GM19351 (cell line): ENCODE data around the gene KIAA0930.

Experiments
- ATAC-seq: cut with Tn5 transposase; IDR thresholded peaks from one replicate; pipeline ENCODE4 v1.9.1; 2021; ENCODE audit warnings: mild to moderate bottlenecking, moderate library complexity; ENCODE audit not compliant: unreplicated experiment

KIAA0930 gene

GRCh38 chr22:45185718-45186514 lies 54.8 kb downstream of the KIAA0930 start:
- ATAC-seq = no peak

- ATAC-seq = no peak
Measured at GRCh38 chr22:45183974-45184373, 56.7 kb downstream of the KIAA0930 start.

DNA sequence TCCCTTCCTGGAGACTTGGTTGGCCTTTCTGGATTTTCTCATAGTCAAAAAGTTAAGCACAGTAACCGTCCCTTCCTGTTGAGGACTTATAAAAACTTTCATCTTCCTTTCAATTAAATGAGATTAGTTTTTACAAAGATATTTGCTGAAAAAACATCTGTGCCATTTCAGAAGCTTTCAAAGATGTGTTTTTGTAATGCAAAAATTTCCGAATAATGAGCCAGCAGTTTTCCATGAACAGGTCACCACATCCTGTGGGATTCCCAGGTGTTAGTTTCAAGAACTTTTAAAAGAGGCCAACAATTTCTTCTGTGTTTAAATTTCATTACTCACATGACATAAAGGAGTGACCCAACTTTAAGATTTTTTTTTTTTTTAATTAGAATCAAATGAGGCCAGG lies 58.9 kb downstream of the KIAA0930 start:
- ATAC-seq = no peak

DNA sequence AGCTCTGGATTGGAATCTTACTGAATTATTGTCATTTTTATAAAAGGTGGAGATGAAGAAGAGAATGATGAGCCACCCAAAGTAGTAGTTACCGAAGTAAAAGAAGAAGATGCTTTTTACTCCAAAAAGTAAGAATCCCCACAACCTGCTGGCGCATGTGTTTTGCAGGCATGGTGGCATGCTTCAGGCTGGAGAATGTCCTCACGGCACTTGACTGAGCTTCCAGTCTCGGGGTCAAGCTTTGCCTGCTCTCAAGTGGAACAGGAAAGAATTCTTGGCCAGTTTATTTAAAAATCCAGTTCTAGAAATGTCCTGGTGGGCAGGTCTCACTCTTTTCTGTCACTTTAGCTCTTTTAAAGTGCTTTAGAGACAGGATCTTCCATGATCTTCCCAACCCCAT lies 59.5 kb downstream of the KIAA0930 start:
- no peak for ATAC-seq

DNA sequence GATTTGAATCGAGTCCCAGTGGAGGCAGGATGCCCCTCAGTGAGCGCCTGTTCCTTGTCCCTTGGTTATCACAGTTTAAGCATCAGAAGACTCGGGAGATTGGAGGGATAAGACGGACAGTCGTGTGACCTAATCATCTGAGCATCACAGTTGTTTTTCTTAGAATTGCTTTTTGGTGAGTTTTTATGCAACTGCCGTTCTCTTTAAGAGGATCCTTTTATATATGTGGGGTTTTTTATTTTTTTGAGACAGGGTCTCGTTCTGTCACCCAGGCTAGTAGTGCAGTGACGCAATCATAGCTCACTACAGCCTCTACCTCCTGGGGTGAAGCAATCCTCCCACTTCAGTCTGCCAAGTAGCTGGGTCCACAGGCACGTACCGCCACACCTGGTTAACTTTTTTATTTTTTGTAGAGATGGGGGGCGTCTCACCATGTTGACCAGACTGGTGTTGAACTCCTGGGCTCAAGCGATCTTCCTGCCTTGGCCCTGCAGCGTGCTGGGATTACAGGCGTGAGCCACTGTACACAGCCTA lies 60.5 kb downstream of the KIAA0930 start:
- ATAC-seq = no peak

GRCh38 chr22:45179276-45180049 lies 61.2 kb downstream of the KIAA0930 start:
- ATAC-seq = no peak

- no peak for ATAC-seq
Measured at GRCh38 chr22:45172881-45173585, 67.7 kb downstream of the KIAA0930 start.

- ATAC-seq = no peak
Measured at GRCh38 chr22:45171830-45172229, 68.9 kb downstream of the KIAA0930 start.

GRCh38 chr22:45169591-45170466 lies 70.9 kb downstream of the KIAA0930 start:
- ATAC-seq = no peak

GRCh38 chr22:45166932-45167331 lies 73.8 kb downstream of the KIAA0930 start:
- ATAC-seq = no peak

- peak; percentile 25 for ATAC-seq
Measured at GRCh38 chr22:45164270-45165088, 76.2 kb downstream of the KIAA0930 start.

DNA sequence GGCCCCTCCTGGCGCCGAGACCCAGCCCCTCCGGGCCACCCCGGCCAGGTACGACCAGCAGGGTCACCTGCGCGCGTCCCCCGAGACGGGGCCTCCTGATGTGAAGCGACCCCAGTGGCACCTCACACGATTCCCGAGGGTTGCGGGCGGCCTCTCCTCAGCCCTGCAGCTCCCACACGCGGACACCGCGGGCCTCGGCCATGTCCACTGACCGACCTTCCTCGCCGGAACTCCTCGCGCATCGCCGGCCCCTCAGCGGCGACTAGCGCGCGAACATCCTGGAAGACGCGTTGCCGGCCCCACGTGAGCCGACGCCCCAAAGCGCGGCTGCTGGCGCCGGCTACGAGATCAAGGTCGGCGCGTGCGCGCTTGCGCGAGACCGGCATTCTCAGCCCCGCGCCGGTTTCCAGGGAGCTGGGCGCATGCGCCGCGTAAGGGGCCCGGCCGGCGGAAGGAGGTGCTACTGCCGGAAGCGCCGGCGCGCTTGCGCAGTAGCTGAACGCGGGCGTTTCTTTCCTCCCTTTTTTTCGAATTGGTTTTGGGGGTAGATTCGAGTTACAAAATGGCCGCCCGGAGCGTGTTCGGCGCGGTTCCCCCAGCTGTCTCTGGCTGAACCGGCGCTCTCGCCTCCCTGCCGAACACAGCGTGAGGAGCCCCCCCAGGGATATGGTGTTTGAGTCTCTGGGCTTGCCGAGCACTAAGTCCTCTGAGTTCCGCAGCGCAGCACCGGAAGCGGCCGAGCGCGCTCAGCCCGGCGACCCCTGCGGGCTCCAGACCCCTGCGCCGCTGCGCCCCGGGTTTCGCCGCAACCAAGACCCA lies 77.0 kb downstream of the KIAA0930 start, which contains the start of gene NUP50:
TSS of gene NUP50 (plus strand) at position 475 of the 819 bp plus-strand sequence. CDS start 4,253 bp downstream, outside the sequence.
- ATAC-seq = peak; percentile 80

- ATAC-seq = peak; percentile 15
Measured at GRCh38 chr22:45163099-45163450, 77.6 kb downstream of the KIAA0930 start.

GRCh38 chr22:45162531-45162930 lies 78.2 kb downstream of the KIAA0930 start:
- ATAC-seq = no peak

GRCh38 chr22:45159652-45160462 lies 80.8 kb downstream of the KIAA0930 start:
- ATAC-seq = no peak

GRCh38 chr22:45157907-45158306 lies 82.8 kb downstream of the KIAA0930 start:
- ATAC-seq = no peak

DNA sequence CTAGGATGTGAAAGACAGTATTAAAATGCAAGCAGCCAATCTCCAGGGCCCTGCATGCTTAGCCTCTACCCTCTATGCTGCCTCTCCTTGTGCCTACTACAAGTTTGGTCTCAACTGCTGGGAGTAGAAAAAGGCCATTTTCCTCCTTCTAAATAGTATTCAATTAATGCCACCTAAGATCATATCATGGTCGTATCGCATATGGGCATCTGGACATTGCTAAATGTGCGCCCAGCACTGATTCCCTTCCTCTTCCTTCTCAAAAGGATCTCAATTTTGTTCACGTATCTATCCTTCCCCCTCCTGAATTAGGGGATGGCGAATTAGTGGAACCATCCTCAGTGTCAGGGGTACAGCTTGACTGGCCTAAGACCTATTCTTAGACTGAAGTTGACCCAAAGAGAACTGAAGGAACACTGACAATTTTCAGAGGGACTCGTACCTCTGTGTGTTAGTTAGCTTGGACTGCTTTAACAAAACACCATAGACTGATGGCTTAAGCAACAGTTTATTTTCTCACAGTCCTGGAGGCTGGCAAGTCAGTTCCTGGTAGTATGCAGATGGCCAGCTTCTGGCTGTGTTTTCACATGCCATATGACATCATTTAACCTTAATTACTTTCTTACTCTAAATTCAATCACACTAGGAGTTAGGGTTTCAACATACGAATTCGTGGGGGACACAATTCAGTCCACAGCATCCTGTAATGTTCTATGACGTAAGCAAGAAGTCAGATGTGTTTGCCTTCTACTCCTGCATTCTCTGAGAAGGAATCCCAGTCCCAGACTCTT lies 85.4 kb downstream of the KIAA0930 start:
- no peak for ATAC-seq
